Osteoblast (primary cell): ENCODE results near the gene INSRR. TPM values are rescaled to one million over a fixed set of nuclear protein-coding genes. Genes with fewer than 3 reads are reported as not detected.

Experiments used
- DNase-seq: peaks from one replicate; pipeline ENCODE4 v3.0.0; 2011; ENCODE audit warnings: low spot score, mixed read lengths; ENCODE audit not compliant: insufficient read length; ENCODE audit errors: missing footprints
- H2AFZ ChIP-seq: 2 replicates; pipeline ENCODE4 v1.6.0; 2011; ENCODE audit warnings: mild to moderate bottlenecking, low read length
- H3K27ac ChIP-seq: 2 replicates; pipeline ENCODE4 v1.5.1; 2011; ENCODE audit warnings: mild to moderate bottlenecking, low read depth, low read length, moderate library complexity
- H3K27me3 ChIP-seq: 2 replicates; pipeline ENCODE4 v1.6.0; 2012; ENCODE audit warnings: mild to moderate bottlenecking, control low read depth, inconsistent platforms, low read length, moderate library complexity; ENCODE audit not compliant: insufficient read depth
- H3K36me3 ChIP-seq: 2 replicates; pipeline ENCODE4 v1.5.1; 2011; ENCODE audit warnings: mild to moderate bottlenecking, low read length, control low read depth, moderate library complexity; ENCODE audit not compliant: insufficient read depth
- H3K4me1 ChIP-seq: 2 replicates; pipeline ENCODE4 v1.5.1; 2011; ENCODE audit warnings: mild to moderate bottlenecking, low read length, control low read depth, moderate library complexity; ENCODE audit not compliant: insufficient read depth
- H3K4me2 ChIP-seq: 2 replicates; pipeline ENCODE4 v1.6.0; 2011; ENCODE audit warnings: mild to moderate bottlenecking, low read length; ENCODE audit not compliant: insufficient read depth
- H3K4me3 ChIP-seq: fragments of 200-600 bp; sonication (generic); 3 replicates; pipeline ENCODE4 v1.5.1; 2012; ENCODE audit warnings: mild to moderate bottlenecking, low read length, inconsistent platforms; ENCODE audit not compliant: insufficient read depth
- H3K79me2 ChIP-seq: 2 replicates; pipeline ENCODE4 v1.6.0; 2012; ENCODE audit warnings: mild to moderate bottlenecking, low read length, control low read depth, inconsistent platforms; ENCODE audit not compliant: insufficient read depth
- H3K9me3 ChIP-seq: 2 replicates; pipeline ENCODE4 v1.5.1; 2011; ENCODE audit warnings: low read depth, low read length, control low read depth
- H4K20me1 ChIP-seq: 2 replicates; pipeline ENCODE4 v1.6.0; 2012; ENCODE audit warnings: mild to moderate bottlenecking, low read length, control low read depth; ENCODE audit not compliant: insufficient read depth
- CTCF ChIP-seq: IDR thresholded peaks from 2 replicates; pipeline ENCODE4 v1.5.1; 2011; ENCODE audit warnings: mild to moderate bottlenecking, low read depth, low read length, moderate library complexity; ENCODE audit errors: extremely low read depth
- total RNA-seq: library from RNA; depleted of rRNA; stranded (reverse); fragments of >200 nt; gene quantifications from 2 replicates; pipeline ENCODE4 v1.2.3, GENCODE V29; 2012

Gene INSRR
- total RNA-seq, 1 donor: 0.36 TPM

- Histone ChIP-seq H3K4me1 (peaks cover 75% of the 10 kb centered on the region), H3K9me3 (no peaks in the 10 kb centered on the region), H3K27ac (peak overlapping the region; percentile 100), H3K4me3 (no peak overlapping the region), H3K79me2 (peaks cover 98% of the 10 kb centered on the region), H3K4me2 (peak overlapping the region; percentile 19), H2AFZ (no peak overlapping the region), H3K36me3 (peaks cover 27% of the 10 kb centered on the region), H4K20me1 (peaks cover 4% of the 10 kb centered on the region), H3K27me3 (no peaks in the 10 kb centered on the region)
- DNase-seq: no peak
- TF ChIP-seq CTCF: no peak
Measured at GRCh38 chr1:156901966-156902915, 43.3 kb upstream of the INSRR start.

GRCh38 chr1:156901590-156901900 lies 42.6 kb upstream of the INSRR start:
- Histone ChIP-seq H3K79me2 (peaks cover 93% of the 10 kb centered on the region), H3K27ac (peak overlapping the region; percentile 100), H3K36me3 (peaks cover 22% of the 10 kb centered on the region), H3K4me2 (no peak overlapping the region), H3K9me3 (no peaks in the 10 kb centered on the region), H4K20me1 (peaks cover 7% of the 10 kb centered on the region), H3K4me3 (no peak overlapping the region), H3K27me3 (no peaks in the 10 kb centered on the region), H3K4me1 (peaks cover 75% of the 10 kb centered on the region), H2AFZ (no peak overlapping the region)
- no peak for TF ChIP-seq CTCF
- DNase-seq: no peak

GRCh38 chr1:156900896-156901589 lies 42.1 kb upstream of the INSRR start:
- TF ChIP-seq CTCF: no peak
- peak overlapping the region; percentile 22 for H2AFZ ChIP-seq
- peaks cover 17% of the 10 kb centered on the region for H3K36me3 ChIP-seq
- no peaks in the 10 kb centered on the region for H3K27me3 ChIP-seq
- peaks cover 7% of the 10 kb centered on the region for H4K20me1 ChIP-seq
- no peak overlapping the region for H3K4me3 ChIP-seq
- H3K4me2 ChIP-seq: no peak overlapping the region
- H3K27ac ChIP-seq: peak overlapping the region; percentile 100
- H3K79me2 ChIP-seq: peaks cover 88% of the 10 kb centered on the region
- no peak for DNase-seq
- peaks cover 76% of the 10 kb centered on the region for H3K4me1 ChIP-seq
- H3K9me3 ChIP-seq: no peaks in the 10 kb centered on the region
